GM12865 (cell line): ENCODE measurements around the gene ALKBH4.

ENCODE experiments used
- DNase-seq: peaks from one replicate; pipeline ENCODE4 v3.0.0; 2010; ENCODE audit warnings: low read depth
- H3K4me3 ChIP-seq: 2 replicates; pipeline ENCODE4 v1.5.1; 2011; ENCODE audit warnings: mild to moderate bottlenecking, low read depth, low read length, control low read depth
- TF ChIP-seq, protein P1 (sequence below): IDR thresholded peaks from 2 replicates; pipeline ENCODE4 v1.5.1; 2011; ENCODE audit warnings: low read length, control low read depth, low read depth, inconsistent platforms; ENCODE audit not compliant: insufficient read depth; ENCODE audit errors: missing control alignments

ALKBH4 gene

DNA sequence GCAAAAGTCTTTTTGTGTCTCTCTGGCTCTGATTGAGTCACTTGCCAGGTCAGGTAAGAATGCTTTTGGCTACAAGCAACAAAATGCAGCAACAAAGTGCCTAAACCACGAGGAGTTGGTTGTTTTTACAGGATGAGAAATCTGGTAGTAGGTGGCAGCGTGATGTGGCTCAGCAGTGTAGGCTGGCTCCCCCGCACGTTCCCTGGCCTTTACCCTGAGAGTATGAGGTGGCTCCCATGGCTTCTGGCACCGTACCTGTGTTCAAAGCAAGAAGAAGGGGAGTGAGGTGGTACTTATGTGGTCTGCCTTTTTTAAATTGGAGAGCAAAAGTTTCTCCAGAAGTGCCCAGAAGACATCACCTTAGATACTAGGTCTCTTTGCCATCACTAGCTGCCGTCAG, 56.8 kb downstream of the ALKBH4 start:
- H3K4me3 ChIP-seq: no peak overlapping the region
- TF ChIP-seq, protein P1, sequence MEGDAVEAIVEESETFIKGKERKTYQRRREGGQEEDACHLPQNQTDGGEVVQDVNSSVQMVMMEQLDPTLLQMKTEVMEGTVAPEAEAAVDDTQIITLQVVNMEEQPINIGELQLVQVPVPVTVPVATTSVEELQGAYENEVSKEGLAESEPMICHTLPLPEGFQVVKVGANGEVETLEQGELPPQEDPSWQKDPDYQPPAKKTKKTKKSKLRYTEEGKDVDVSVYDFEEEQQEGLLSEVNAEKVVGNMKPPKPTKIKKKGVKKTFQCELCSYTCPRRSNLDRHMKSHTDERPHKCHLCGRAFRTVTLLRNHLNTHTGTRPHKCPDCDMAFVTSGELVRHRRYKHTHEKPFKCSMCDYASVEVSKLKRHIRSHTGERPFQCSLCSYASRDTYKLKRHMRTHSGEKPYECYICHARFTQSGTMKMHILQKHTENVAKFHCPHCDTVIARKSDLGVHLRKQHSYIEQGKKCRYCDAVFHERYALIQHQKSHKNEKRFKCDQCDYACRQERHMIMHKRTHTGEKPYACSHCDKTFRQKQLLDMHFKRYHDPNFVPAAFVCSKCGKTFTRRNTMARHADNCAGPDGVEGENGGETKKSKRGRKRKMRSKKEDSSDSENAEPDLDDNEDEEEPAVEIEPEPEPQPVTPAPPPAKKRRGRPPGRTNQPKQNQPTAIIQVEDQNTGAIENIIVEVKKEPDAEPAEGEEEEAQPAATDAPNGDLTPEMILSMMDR: no peak
- DNase-seq: no peak
